Prostate gland (tissue), 2 donors: ENCODE data around the gene TTC39B.

ENCODE experiments used
- POLR2A ChIP-seq: fragments of 450-650 bp; IDR thresholded peaks from one replicate; pipeline ENCODE4 v1.6.1; 2016; ENCODE audit warnings: antibody characterized with exemption, mild to moderate bottlenecking
- POLR2AphosphoS5 ChIP-seq: sonication (generic); formaldehyde crosslinking; IDR thresholded peaks from one replicate; pipeline ENCODE4 v1.6.1; 2017; ENCODE audit warnings: antibody characterized with exemption
- TF ChIP-seq, protein P1 (sequence below), 4 experiments: fragments of 200-600 bp in 2 of 4; fragments of 450-650 bp in 2 of 4; sonication (generic) in 2 of 4; IDR thresholded peaks; 1 replicate in 3 of 4; 2 replicates in 1 of 4; pipeline ENCODE4 v1.5.1; 2016 to 2019; ENCODE audit warnings: antibody characterized with exemption in 4 of 4, mild to moderate bottlenecking in 2 of 4, moderate library complexity in 2 of 4

DNA sequence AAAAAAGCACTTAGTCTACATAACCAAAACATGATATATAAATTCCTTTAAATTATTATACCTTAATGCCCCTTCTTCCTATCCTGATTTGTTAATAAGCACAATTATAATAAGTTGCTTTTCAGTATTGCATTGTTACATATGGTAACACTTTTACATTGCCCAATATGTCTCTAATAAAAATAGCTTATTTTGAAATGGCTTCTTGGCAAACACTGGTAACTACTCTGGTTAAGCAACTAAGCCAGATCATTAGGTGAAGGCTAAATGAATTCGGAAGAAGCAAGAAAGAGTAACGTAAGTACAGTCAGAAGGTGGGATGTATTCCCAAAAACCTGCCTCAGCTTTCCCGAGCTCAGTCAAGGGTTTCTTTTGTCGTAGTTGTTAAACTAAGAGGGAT, 85.3 kb downstream of the TTC39B start:
- TF ChIP-seq, protein P1, sequence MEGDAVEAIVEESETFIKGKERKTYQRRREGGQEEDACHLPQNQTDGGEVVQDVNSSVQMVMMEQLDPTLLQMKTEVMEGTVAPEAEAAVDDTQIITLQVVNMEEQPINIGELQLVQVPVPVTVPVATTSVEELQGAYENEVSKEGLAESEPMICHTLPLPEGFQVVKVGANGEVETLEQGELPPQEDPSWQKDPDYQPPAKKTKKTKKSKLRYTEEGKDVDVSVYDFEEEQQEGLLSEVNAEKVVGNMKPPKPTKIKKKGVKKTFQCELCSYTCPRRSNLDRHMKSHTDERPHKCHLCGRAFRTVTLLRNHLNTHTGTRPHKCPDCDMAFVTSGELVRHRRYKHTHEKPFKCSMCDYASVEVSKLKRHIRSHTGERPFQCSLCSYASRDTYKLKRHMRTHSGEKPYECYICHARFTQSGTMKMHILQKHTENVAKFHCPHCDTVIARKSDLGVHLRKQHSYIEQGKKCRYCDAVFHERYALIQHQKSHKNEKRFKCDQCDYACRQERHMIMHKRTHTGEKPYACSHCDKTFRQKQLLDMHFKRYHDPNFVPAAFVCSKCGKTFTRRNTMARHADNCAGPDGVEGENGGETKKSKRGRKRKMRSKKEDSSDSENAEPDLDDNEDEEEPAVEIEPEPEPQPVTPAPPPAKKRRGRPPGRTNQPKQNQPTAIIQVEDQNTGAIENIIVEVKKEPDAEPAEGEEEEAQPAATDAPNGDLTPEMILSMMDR (IDR thresholded peaks at IDR 0.05), result no peak
- TF ChIP-seq POLR2AphosphoS5 (no peak), POLR2A (no peak)
